Prostate gland (tissue), 2 donors: ENCODE results near the gene PCDH1. TPM values are rescaled to one million over a fixed set of nuclear protein-coding genes. Genes with fewer than 3 reads are reported as not detected.

Experiments used
- DNase-seq: peaks from one replicate; pipeline ENCODE4 v3.0.0-alpha.2; 2019; ENCODE audit warnings: low spot score
- H3K27ac ChIP-seq, 2 donors: fragments of 200-600 bp; sonication (generic); 2 replicates each; pipeline ENCODE4 v1.5.1; 2017 to 2019
- H3K27me3 ChIP-seq: fragments of 200-600 bp; sonication (generic); replicated peaks from 2 replicates; pipeline ENCODE4 v1.5.1; 2019; ENCODE audit not compliant: insufficient read depth
- H3K36me3 ChIP-seq, 2 donors: fragments of 200-600 bp; sonication (generic); 1 replicate in 1 of 2; 2 replicates in 1 of 2; pipeline versions ENCODE4 v1.5.1 to v1.8.1; 2017 to 2019
- H3K4me1 ChIP-seq: fragments of 200-600 bp; sonication (generic); replicated peaks from 2 replicates; pipeline ENCODE4 v1.5.1; 2019
- H3K4me3 ChIP-seq, 2 donors: fragments of 200-600 bp; sonication (generic); 2 replicates each; pipeline ENCODE4 v1.5.1; 2017 to 2019
- H3K9me3 ChIP-seq: fragments of 200-600 bp; sonication (generic); 2 replicates; pipeline ENCODE4 v1.5.1; 2017
- POLR2A ChIP-seq: fragments of 450-650 bp; IDR thresholded peaks from one replicate; pipeline ENCODE4 v1.6.1; 2016; ENCODE audit warnings: antibody characterized with exemption, mild to moderate bottlenecking
- POLR2AphosphoS5 ChIP-seq: sonication (generic); formaldehyde crosslinking; IDR thresholded peaks from one replicate; pipeline ENCODE4 v1.6.1; 2017; ENCODE audit warnings: antibody characterized with exemption
- WGBS: methylation state at CpG from one replicate; pipeline ENCODE4 v1.1.5; 2018; 5-methylcytosine and 5-hydroxymethylcytosine counted together
- intact Hi-C: fragments of 100-400 bp; cut with DNase I; formaldehyde crosslinking; loops from one replicate; pipeline ENCODE4 v1.14.2; 2022
- total RNA-seq, 2 donors: library from RNA; depleted of rRNA; stranded (reverse); fragments of >200 nt; gene quantifications; one replicate each; pipeline ENCODE4 v1.1.0, GENCODE V29; 2016
- TF ChIP-seq, protein P1 (sequence below), 4 experiments: fragments of 200-600 bp in 2 of 4; fragments of 450-650 bp in 2 of 4; sonication (generic) in 2 of 4; IDR thresholded peaks; 1 replicate in 3 of 4; 2 replicates in 1 of 4; pipeline ENCODE4 v1.5.1; 2016 to 2019; ENCODE audit warnings: antibody characterized with exemption in 4 of 4, mild to moderate bottlenecking in 2 of 4, moderate library complexity in 2 of 4

The PCDH1 gene
- total RNA-seq, 2 donors from 2014 or later: 49.2 to 81.1 TPM

DNA sequence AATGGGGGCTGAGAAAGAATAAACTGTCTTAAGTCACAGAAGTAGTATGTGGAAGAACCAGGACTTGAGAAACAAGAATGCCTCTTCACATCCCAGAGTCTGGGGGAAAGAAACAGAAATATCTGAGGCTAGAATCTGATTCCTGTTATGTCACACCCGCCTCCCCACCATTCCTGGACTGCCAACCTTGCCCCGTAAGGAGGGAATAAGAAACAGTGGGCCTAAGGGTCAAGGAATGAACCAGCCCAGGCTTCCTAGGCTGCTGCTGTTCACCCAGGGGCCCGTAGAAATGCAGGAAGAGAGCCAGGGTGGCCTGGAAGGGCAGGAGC is 4.3 kb downstream of the PCDH1 start:
- DNase-seq: no peak

DNA sequence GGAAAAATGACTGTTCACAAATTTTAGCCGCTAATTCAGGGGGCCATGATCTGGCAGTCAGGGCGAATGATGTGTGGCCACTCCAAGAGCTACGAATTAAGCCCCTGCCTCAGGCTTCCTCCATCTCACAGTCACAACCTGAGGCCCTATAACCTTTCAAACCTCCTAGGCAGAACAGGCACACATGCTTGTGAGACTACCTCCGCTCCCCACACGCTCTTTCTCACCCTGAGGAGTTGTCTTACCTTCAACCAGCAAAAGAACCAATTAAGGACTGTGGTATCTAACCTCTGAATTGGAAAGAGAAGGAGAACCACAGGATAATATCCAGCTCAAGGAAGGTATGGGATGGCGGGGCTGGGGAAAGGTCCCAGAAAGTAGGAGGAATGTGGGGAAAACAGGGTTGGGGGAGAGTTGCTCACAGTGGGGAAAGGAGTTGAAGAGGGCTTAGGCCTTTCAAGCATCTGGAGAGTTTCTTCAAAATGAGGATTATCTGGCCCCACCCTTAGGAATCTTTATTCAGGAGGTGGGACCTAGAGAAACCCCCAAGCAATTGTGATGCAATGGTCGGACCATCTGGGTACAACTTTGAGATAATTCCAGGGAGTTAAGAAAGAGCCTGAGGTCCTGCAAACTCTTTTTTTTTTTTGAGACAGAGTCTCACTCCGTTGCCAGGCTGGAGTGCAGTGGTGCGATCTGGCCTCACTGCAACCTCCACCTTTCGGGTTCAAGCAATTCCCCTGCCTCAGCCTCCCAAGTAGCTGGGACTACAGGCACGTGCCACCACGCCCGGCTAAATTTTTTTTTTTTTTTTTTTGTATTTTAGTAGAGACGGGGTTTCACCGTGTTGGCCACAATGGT is 5.5 kb downstream of the PCDH1 start:
- Histone ChIP-seq H3K27ac (no peak overlapping the region), H3K36me3 (no peaks in the 10 kb centered on the region), H3K4me1 (no peaks in the 10 kb centered on the region), H3K27me3 (no peaks in the 10 kb centered on the region), H3K4me3 (no peak overlapping the region), H3K9me3 (no peaks in the 10 kb centered on the region)
- intact Hi-C loops: no loop called here
- TF ChIP-seq POLR2A (no peak), POLR2AphosphoS5 (no peak)
- TF ChIP-seq, protein P1, sequence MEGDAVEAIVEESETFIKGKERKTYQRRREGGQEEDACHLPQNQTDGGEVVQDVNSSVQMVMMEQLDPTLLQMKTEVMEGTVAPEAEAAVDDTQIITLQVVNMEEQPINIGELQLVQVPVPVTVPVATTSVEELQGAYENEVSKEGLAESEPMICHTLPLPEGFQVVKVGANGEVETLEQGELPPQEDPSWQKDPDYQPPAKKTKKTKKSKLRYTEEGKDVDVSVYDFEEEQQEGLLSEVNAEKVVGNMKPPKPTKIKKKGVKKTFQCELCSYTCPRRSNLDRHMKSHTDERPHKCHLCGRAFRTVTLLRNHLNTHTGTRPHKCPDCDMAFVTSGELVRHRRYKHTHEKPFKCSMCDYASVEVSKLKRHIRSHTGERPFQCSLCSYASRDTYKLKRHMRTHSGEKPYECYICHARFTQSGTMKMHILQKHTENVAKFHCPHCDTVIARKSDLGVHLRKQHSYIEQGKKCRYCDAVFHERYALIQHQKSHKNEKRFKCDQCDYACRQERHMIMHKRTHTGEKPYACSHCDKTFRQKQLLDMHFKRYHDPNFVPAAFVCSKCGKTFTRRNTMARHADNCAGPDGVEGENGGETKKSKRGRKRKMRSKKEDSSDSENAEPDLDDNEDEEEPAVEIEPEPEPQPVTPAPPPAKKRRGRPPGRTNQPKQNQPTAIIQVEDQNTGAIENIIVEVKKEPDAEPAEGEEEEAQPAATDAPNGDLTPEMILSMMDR (IDR thresholded peaks at IDR 0.05): no peak
- WGBS: 82% methylated on average over 15 of the region's 15 CpGs
- DNase-seq: no peak

More for the DNA sequence above, 4.3 kb downstream of the PCDH1 start:
- no peaks in the 10 kb centered on the region for H3K9me3 ChIP-seq
- H3K27me3 ChIP-seq: no peaks in the 10 kb centered on the region
- H3K4me1 ChIP-seq: no peaks in the 10 kb centered on the region
- intact Hi-C loops: no loop called here
- no peaks in the 10 kb centered on the region for H3K36me3 ChIP-seq
- TF ChIP-seq POLR2A: no peak
- no peak for TF ChIP-seq POLR2AphosphoS5
- TF ChIP-seq, protein P1 (IDR thresholded peaks at IDR 0.05): no peak
- no peak overlapping the region for H3K4me3 ChIP-seq
- WGBS: 92% methylated on average over 3 of the region's 3 CpGs
- H3K27ac ChIP-seq: peak overlapping the region; percentile 9 to 20

DNA sequence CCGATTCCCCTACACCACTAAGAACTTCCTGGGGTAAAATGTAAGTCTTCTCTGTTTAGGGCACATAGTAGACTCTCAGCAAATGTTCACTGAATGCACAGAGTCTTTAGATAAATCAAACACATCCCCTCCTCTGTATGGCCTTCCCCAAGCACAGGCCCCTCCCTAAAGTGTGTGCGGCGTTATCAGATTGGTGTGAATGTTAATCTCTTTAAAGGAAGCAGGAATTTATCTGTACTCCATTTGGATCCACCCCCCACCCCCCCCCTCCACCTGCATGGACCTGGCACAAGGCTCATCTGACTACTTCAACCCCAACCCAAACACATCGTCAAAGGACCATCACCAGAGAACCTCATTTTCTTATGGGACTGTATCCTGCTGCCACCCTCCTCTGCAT is 6.3 kb downstream of the PCDH1 start:
- H3K9me3 ChIP-seq: no peaks in the 10 kb centered on the region
- no peaks in the 10 kb centered on the region for H3K27me3 ChIP-seq
- TF ChIP-seq POLR2A (no peak), POLR2AphosphoS5 (no peak)
- TF ChIP-seq, protein P1 (IDR thresholded peaks at IDR 0.05): no peak
- H3K36me3 ChIP-seq: no peaks in the 10 kb centered on the region
- peak overlapping the region; percentile 3 to 33 for H3K27ac ChIP-seq
- DNase-seq: no peak
- intact Hi-C loops: no loop called here
- WGBS: 75% methylated on average over 4 of the region's 4 CpGs
- H3K4me3 ChIP-seq: no peak overlapping the region
- H3K4me1 ChIP-seq: no peaks in the 10 kb centered on the region

DNA sequence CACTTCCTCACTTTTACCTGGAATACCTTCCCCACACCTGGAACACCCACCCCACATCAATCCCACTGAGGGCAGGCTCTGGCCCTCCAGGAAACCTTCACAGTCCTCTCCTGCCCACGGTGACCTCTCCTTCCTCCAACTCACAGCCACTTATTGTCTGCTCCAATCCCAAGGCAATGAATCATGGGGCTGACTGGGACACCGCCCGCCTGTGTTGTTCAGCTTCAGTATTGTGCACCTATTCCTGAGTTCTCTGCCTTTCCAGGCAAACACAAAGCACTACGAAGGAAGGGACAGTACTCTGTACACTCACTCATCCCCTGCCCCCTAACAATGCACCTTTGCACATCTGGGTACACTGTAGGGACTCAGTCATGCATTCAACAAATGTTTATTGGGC is 7.3 kb downstream of the PCDH1 start:
- Histone ChIP-seq H3K4me3 (no peak overlapping the region), H3K27me3 (no peaks in the 10 kb centered on the region), H3K9me3 (no peaks in the 10 kb centered on the region), H3K4me1 (no peaks in the 10 kb centered on the region), H3K27ac (peak overlapping the region in 1 of 2 donors; percentile 44), H3K36me3 (no peaks in the 10 kb centered on the region)
- intact Hi-C loops: no loop called here
- TF ChIP-seq, protein P1 (IDR thresholded peaks at IDR 0.05): no peak
- TF ChIP-seq POLR2A: no peak
- TF ChIP-seq POLR2AphosphoS5: no peak
- no peak for DNase-seq
- WGBS: 68% methylated on average over 4 of the region's 4 CpGs

DNA sequence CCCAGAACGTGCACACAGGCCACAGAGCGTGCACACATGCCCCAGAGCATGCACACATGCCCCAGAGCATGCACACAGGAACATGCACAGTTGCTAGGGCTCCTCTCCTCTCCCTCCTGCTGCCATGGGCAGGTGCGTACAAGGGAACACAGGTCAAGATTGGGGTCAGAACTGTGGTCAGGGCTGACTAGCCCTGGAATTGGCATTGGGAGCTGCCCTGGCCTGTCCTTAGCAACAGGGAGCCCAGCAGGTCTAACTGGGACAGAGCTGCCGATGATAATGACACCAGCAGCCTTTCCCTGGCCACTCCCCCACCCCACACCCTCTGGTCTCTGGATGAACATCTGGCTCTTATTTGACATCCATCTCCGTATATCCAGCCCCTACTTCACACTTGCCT is 8.0 kb downstream of the PCDH1 start:
- intact Hi-C loops: no loop called here
- Histone ChIP-seq H3K9me3 (no peaks in the 10 kb centered on the region), H3K4me1 (peaks cover 6% of the 10 kb centered on the region), H3K4me3 (no peak overlapping the region), H3K36me3 (no peaks in the 10 kb centered on the region), H3K27ac (peak overlapping the region; percentile 44 to 45), H3K27me3 (no peaks in the 10 kb centered on the region)
- 77% methylated on average over 5 of the region's 5 CpGs for WGBS
- TF ChIP-seq, protein P1 (IDR thresholded peaks at IDR 0.05): no peak
- TF ChIP-seq POLR2A: no peak
- TF ChIP-seq POLR2AphosphoS5: no peak
- DNase-seq: no peak
